PFSK-1 (cell line): ENCODE data around the gene DNAH1.

Experiments
- POLR2AphosphoS5 ChIP-seq: IDR thresholded peaks from 2 replicates; pipeline ENCODE4 v1.6.1; 2012; ENCODE audit warnings: low read depth, mild to moderate bottlenecking, control low read depth, low read length, moderate library complexity
- REST ChIP-seq, 2 experiments: IDR thresholded peaks; 2 replicates each; pipeline versions ENCODE4 v1.6.1 to v1.8.0; 2011 to 2012; ENCODE audit warnings: low read depth in 2 of 2, low read length in 2 of 2, control low read depth in 1 of 2, inconsistent platforms in 1 of 2, mild to moderate bottlenecking in 1 of 2, moderate library complexity in 1 of 2; ENCODE audit not compliant: insufficient read depth in 1 of 2
- SIN3A ChIP-seq: IDR thresholded peaks from 2 replicates; pipeline ENCODE4 v1.6.1; 2012; ENCODE audit warnings: mild to moderate bottlenecking, low read length, moderate library complexity, borderline replicate concordance; ENCODE audit not compliant: insufficient read depth

GRCh38 chr3:52441772-52442332, 125.7 kb downstream of the DNAH1 start:
- TF ChIP-seq SIN3A (no peak), REST (IDR thresholded peaks at IDR 0.05; ENCODE audit: insufficient read depth in 1 of 2, low read depth in 2 of 2, low read length in 2 of 2) (no peak), POLR2AphosphoS5 (no peak)
